GM12891 (cell line): ENCODE data around the gene RNU6-9.

ENCODE experiments used
- DNase-seq: peaks from one replicate; pipeline ENCODE4 v3.0.0; 2011; ENCODE audit warnings: low spot score; ENCODE audit not compliant: insufficient read length
- FAIRE-seq: peaks from 2 replicates; lab custom pipeline; 2011; peaks lifted over from hg19 to GRCh38; lab: Jason Lieb, UNC
- PAX5 ChIP-seq: IDR thresholded peaks from 2 replicates; pipeline ENCODE4 v1.6.1; 2011; ENCODE audit warnings: low read length, moderate library complexity, mild to moderate bottlenecking; ENCODE audit not compliant: insufficient read depth, severe bottlenecking
- POLR2A ChIP-seq: IDR thresholded peaks from 2 replicates; pipeline ENCODE4 v1.6.1; 2011; ENCODE audit warnings: low read depth, low read length, control low read depth
- POLR2AphosphoS5 ChIP-seq: IDR thresholded peaks from 2 replicates; pipeline ENCODE4 v1.6.1; 2011; ENCODE audit warnings: low read depth, low read length, control low read depth
- POU2F2 ChIP-seq: IDR thresholded peaks from 2 replicates; pipeline ENCODE4 v1.6.1; 2011; ENCODE audit warnings: low read depth, mild to moderate bottlenecking, control low read depth, low read length, moderate library complexity
- SPI1 ChIP-seq: IDR thresholded peaks from 2 replicates; pipeline ENCODE4 v1.6.1; 2011; ENCODE audit warnings: low read depth, low read length, control low read depth
- TAF1 ChIP-seq: IDR thresholded peaks from 2 replicates; pipeline ENCODE4 v1.6.1; 2011; ENCODE audit warnings: low read depth, low read length, control low read depth

Gene RNU6-9

GRCh38 chr19:869245-870177 lies 23.8 kb upstream of the RNU6-9 start:
- TF ChIP-seq SPI1 = no peak
- no peak for TF ChIP-seq PAX5
- TF ChIP-seq TAF1 = no peak
- TF ChIP-seq POLR2A = no peak
- no peak for TF ChIP-seq POLR2AphosphoS5
- no peak for TF ChIP-seq POU2F2
- FAIRE-seq (no peak), DNase-seq (no peak)

GRCh38 chr19:870314-870713 lies 23.0 kb upstream of the RNU6-9 start:
- TF ChIP-seq PAX5 (no peak), POLR2AphosphoS5 (no peak)
- DNase-seq (no peak), FAIRE-seq (no peak)

- DNase-seq (no peak), FAIRE-seq (no peak)
- TF ChIP-seq TAF1 (no peak), SPI1 (no peak), PAX5 (no peak), POLR2A (no peak), POLR2AphosphoS5 (no peak)
Measured at GRCh38 chr19:870963-871401, 22.3 kb upstream of the RNU6-9 start.

DNA sequence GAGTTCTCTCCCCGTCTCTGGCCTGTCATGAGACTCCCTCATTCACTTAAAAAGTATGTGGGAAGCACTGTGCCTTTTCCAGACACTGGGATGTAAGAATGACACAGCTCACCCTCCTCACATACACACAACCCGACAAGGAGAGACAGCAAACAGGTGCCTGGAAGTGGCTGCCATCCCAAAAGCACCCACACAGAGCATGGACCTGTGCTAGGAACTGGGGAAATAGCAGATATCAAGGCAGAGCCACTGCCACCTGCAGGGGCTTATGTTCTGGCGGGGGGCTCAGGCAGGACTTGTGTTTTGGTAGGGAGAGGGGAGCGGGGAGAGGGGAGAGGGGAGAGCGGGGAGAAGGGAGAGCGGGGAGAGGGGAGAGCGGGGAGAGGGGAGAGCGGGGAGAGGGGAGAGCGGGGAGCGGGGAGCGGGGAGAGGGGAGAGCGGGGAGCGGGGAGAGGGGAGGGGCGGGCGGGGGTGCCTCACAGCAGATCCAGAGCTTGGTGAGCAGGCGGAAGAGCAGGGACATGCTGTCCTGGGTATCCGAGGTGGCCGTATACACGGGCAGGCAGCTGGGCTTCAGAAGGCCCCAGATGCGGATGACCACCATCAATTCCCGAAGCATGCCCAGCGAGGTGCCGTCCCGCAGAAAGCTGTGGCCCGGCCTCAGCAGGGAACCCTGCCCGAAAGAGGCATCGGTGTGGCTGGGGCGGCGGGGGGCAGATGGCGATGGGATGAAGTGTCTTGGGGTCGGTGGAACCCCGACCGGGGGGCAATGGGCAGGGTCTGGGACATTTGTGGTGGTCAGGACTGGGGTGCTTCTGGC lies 21.6 kb upstream of the RNU6-9 start:
- DNase-seq = no peak
- no peak for FAIRE-seq
- TF ChIP-seq TAF1 (no peak), SPI1 (no peak), POLR2AphosphoS5 (no peak), POLR2A (no peak), PAX5 (no peak), POU2F2 (no peak)

DNA sequence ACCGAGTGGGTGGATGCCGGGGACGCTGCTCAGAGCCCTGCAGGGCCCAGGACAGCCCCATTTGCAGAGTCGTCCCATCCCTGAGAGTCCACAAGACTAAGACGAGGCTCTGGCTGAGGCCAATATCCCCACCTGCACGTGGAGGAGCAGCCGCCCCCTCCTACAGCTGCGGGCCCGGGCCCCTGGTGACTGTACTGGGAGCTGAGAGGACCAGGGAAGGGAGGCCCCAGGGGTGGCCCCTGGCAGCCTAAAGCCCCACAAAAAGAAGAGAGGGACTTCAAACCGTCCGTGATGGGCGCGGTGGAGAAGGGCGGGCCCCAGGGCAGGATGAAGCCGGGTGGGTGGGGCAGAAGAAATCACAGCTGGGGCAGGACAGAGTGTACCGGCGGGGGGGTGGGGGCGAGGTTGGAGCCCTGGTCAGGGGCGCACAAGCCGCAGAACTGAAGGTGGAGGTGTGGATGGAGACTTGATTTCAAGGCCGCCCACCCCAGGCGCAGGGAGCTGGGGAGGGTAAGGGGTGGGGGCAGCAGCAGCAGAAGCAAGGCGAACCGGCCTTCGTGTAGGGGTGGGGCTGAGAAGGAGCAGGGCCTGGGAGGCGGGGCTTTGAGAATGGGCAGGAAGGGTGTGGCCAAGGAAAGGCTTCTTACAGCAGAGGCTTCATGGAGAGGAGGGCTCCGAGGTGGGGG lies 20.9 kb upstream of the RNU6-9 start:
- TF ChIP-seq SPI1 (no peak), TAF1 (no peak), POLR2A (no peak), POU2F2 (no peak), PAX5 (no peak), POLR2AphosphoS5 (no peak)
- DNase-seq (peak; percentile 96), FAIRE-seq (peak; percentile 69)

GRCh38 chr19:873084-873483 lies 20.2 kb upstream of the RNU6-9 start:
- DNase-seq = peak; percentile 86
- no peak for TF ChIP-seq SPI1
- no peak for TF ChIP-seq POLR2AphosphoS5
- TF ChIP-seq POLR2A = no peak
- no peak for TF ChIP-seq PAX5
- no peak for TF ChIP-seq TAF1
- peak; percentile 41 for FAIRE-seq

DNA sequence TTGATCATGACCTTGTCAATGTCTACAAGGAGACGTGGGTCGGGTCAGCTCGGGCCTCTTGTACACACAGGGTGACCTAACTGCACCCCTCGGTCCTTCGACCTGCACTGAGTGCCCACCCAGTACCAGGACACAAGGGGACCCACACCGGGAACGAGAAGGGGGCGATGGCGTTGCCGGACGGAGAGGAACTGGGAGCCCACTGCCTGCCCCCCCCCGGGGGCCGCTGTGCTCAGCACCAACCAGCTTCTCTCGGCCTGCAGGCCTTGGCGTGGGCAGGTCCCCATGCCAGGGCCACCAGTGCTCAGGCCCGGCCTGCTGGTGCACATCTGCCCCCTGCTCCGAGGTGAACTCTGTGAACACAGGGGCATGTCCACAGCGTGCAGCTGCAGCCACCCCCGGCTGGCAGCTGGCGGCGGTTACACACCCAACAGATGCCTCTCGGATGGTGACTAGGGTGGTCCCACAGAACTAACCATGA lies 19.7 kb upstream of the RNU6-9 start:
- DNase-seq (no peak), FAIRE-seq (peak; percentile 13)
- TF ChIP-seq POLR2A (no peak), PAX5 (no peak), SPI1 (no peak), TAF1 (no peak), POLR2AphosphoS5 (no peak)

- DNase-seq = no peak
Measured at GRCh38 chr19:875265-875879, 17.9 kb upstream of the RNU6-9 start.

DNA sequence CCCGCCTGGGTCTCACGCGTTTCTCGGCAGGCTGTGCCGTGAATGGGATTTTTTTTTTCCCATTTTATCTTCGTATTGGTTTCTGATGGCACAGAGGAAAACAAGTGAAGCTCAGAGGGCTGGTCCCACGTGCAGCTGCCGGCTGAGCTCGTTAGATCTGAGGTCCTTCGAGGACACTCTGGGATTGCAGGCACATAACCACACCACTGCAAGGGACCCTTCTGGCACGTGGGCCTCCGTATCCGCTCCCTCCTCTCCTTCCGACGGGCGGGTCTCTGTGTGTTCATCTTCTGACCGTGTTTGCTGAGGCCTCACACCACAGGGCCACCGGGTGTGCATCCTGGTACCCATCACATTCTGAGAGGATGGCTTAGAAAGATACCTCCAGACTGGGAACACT lies 17.2 kb upstream of the RNU6-9 start:
- no peak for TF ChIP-seq POLR2A
- TF ChIP-seq POLR2AphosphoS5 = no peak
- no peak for TF ChIP-seq TAF1
- no peak for TF ChIP-seq POU2F2
- TF ChIP-seq PAX5 = no peak
- TF ChIP-seq SPI1 = no peak
- no peak for DNase-seq
- no peak for FAIRE-seq

More at GRCh38 chr19:875265-875879, 17.9 kb upstream of the RNU6-9 start:
- TF ChIP-seq SPI1 (no peak), POU2F2 (no peak), PAX5 (no peak), TAF1 (no peak), POLR2AphosphoS5 (no peak), POLR2A (no peak)
- FAIRE-seq = no peak
